MM.1S (cell line): ENCODE results near the gene FJX1.
A peak's percentile ranks its signal among the peaks of the same experiment; 100 is the strongest.
"Not testable (repeated sequence)": the region's sequence is repeated elsewhere in the genome, so short reads cannot be mapped to it uniquely, and the experiment has no call there.

Experiments used
- DNase-seq: peaks from one replicate; pipeline ENCODE4 v3.0.0-alpha.2; 2015
- H2AFZ ChIP-seq: fragments of 300-600 bp; sonication (generic); 2 replicates; pipeline ENCODE4 v1.6.0; 2016; ENCODE audit warnings: antibody characterized with exemption, low read length
- H3F3A ChIP-seq: fragments of 300-600 bp; sonication (generic); 2 replicates; pipeline ENCODE4 v1.6.1; 2016; ENCODE audit warnings: mild to moderate bottlenecking, antibody characterized with exemption, low read length, moderate library complexity, mixed read lengths; ENCODE audit not compliant: insufficient read depth
- H3K27ac ChIP-seq: fragments of 300-600 bp; sonication (generic); 2 replicates; pipeline ENCODE4 v1.5.1; 2016; ENCODE audit warnings: mild to moderate bottlenecking, low read length
- H3K27me3 ChIP-seq: fragments of 300-600 bp; sonication (generic); replicated peaks from 2 replicates; pipeline ENCODE4 v1.6.0; 2016; ENCODE audit warnings: low read length; ENCODE audit not compliant: insufficient read depth
- H3K36me3 ChIP-seq: fragments of 300-600 bp; sonication (generic); replicated peaks from 2 replicates; pipeline ENCODE4 v1.6.1; 2016; ENCODE audit warnings: mild to moderate bottlenecking, low read length, mixed read lengths; ENCODE audit not compliant: insufficient read depth
- H3K4me1 ChIP-seq: fragments of 300-600 bp; sonication (generic); 2 replicates; pipeline ENCODE4 v1.6.1; 2016; ENCODE audit warnings: low read length, mixed read lengths
- H3K4me2 ChIP-seq: fragments of 300-600 bp; sonication (generic); 2 replicates; pipeline ENCODE4 v1.6.0; 2016; ENCODE audit warnings: low read depth, low read length
- H3K4me3 ChIP-seq: fragments of 300-600 bp; sonication (generic); 2 replicates; pipeline ENCODE4 v1.5.1; 2016; ENCODE audit warnings: low read length, mixed read lengths
- H3K79me2 ChIP-seq: fragments of 300-600 bp; sonication (generic); 2 replicates; pipeline ENCODE4 v1.6.1; 2016; ENCODE audit warnings: mixed run types, low read length, mixed read lengths
- H3K9ac ChIP-seq: fragments of 300-600 bp; sonication (generic); 2 replicates; pipeline ENCODE4 v1.6.1; 2016; ENCODE audit warnings: low read length, mixed read lengths
- H3K9me2 ChIP-seq: fragments of 300-600 bp; sonication (generic); replicated peaks from 2 replicates; pipeline ENCODE4 v1.6.1; 2016; ENCODE audit warnings: mild to moderate bottlenecking, low read length, mixed read lengths; ENCODE audit not compliant: insufficient read depth
- H3K9me3 ChIP-seq: fragments of 300-600 bp; sonication (generic); replicated peaks from 2 replicates; pipeline ENCODE4 v1.6.1; 2016; ENCODE audit warnings: mild to moderate bottlenecking, low read length, mixed read lengths; ENCODE audit not compliant: insufficient read depth
- H4K20me1 ChIP-seq: fragments of 300-600 bp; sonication (generic); 2 replicates; pipeline ENCODE4 v1.6.1; 2016; ENCODE audit warnings: mild to moderate bottlenecking, low read length, moderate library complexity, mixed read lengths; ENCODE audit not compliant: insufficient read depth
- EZH2 ChIP-seq: fragments of 300-600 bp; sonication (generic); optimal IDR thresholded peaks from 2 replicates; pipeline ENCODE3; 2017; ENCODE audit warnings: low read depth, mild to moderate bottlenecking, antibody characterized with exemption, low read length, mixed read lengths
- EZH2phosphoT487 ChIP-seq: fragments of 300-600 bp; sonication (generic); IDR thresholded peaks from 2 replicates; pipeline ENCODE4 v1.6.1; 2018; ENCODE audit warnings: antibody characterized with exemption, low read length
- TF ChIP-seq, protein P1 (sequence below): fragments of 300-600 bp; sonication (generic); IDR thresholded peaks from 2 replicates; pipeline ENCODE4 v1.5.1; 2016; ENCODE audit warnings: antibody characterized with exemption, low read length, mixed read lengths

Gene FJX1

DNA sequence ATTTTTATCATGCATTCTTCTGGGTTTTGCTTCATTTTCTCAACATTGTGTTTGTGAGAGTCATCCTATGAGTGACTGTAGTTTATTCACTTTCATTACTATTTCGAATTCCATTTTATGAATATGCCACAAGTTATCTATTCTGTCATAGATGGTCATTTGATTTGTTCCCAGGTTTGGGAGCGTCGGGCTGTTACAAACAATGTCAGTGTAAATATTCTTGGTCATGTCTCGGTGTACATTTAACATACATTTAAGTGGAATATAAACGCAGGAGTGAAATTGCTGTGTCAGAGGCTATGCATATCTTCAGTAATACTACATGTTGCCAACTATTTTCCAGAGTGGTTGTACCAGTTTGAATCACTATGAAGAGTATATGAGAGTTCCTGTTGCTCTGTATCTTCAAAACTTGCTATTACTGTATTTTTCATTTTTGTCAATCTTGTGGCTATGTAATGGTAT is 46.7 kb downstream of the FJX1 start:
- Histone ChIP-seq H3K27ac (no peak overlapping the region), H3K9me2 (no peaks in the 10 kb centered on the region), H3K36me3 (no peaks in the 10 kb centered on the region), H3K79me2 (peaks cover 60% of the 10 kb centered on the region), H3F3A (peaks cover 26% of the 10 kb centered on the region), H3K4me2 (peak overlapping the region; percentile 82; the same call in 1 of the 2 replicates), H3K27me3 (no peaks in the 10 kb centered on the region), H3K4me3 (no peak overlapping the region), H4K20me1 (no peaks in the 10 kb centered on the region), H3K9ac (no peak overlapping the region), H2AFZ (no peak overlapping the region), H3K4me1 (peaks cover 21% of the 10 kb centered on the region), H3K9me3 (no peaks in the 10 kb centered on the region)
- no peak for DNase-seq
- TF ChIP-seq, protein P1, sequence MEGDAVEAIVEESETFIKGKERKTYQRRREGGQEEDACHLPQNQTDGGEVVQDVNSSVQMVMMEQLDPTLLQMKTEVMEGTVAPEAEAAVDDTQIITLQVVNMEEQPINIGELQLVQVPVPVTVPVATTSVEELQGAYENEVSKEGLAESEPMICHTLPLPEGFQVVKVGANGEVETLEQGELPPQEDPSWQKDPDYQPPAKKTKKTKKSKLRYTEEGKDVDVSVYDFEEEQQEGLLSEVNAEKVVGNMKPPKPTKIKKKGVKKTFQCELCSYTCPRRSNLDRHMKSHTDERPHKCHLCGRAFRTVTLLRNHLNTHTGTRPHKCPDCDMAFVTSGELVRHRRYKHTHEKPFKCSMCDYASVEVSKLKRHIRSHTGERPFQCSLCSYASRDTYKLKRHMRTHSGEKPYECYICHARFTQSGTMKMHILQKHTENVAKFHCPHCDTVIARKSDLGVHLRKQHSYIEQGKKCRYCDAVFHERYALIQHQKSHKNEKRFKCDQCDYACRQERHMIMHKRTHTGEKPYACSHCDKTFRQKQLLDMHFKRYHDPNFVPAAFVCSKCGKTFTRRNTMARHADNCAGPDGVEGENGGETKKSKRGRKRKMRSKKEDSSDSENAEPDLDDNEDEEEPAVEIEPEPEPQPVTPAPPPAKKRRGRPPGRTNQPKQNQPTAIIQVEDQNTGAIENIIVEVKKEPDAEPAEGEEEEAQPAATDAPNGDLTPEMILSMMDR = no peak
- TF ChIP-seq EZH2 = no peak
- TF ChIP-seq EZH2phosphoT487 = no peak

DNA sequence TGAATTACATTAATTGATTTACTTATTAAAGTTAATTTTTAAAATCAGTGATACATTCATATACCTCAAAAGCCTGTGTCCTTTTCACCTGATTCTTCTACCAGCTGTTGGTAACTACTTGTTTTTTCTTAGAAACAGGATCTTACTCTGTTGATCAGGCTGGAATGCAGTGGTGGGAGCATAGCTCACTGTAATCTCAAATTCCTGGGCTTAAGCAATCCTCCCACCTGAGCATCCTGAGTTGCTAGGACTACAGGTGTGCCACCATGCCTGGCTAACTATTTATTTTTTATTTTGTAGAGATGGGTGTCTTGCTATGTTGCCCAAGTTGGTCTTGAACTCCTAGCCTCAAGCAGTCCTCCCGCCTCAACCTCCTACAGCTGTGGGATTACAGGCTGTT is 49.0 kb downstream of the FJX1 start:
- Histone ChIP-seq H3K4me2 (no peak overlapping the region), H3K4me1 (peaks cover 18% of the 10 kb centered on the region), H3K27ac (no peak overlapping the region), H3K9ac (no peak overlapping the region), H3K36me3 (no peaks in the 10 kb centered on the region), H4K20me1 (no peaks in the 10 kb centered on the region), H2AFZ (no peak overlapping the region), H3K9me2 (no peaks in the 10 kb centered on the region), H3K9me3 (no peaks in the 10 kb centered on the region), H3K4me3 (no peak overlapping the region), H3K79me2 (peaks cover 80% of the 10 kb centered on the region), H3F3A (peaks cover 20% of the 10 kb centered on the region), H3K27me3 (no peaks in the 10 kb centered on the region)
- DNase-seq = no peak
- TF ChIP-seq EZH2 (no peak), EZH2phosphoT487 (no peak)
- TF ChIP-seq, protein P1 = no peak

DNA sequence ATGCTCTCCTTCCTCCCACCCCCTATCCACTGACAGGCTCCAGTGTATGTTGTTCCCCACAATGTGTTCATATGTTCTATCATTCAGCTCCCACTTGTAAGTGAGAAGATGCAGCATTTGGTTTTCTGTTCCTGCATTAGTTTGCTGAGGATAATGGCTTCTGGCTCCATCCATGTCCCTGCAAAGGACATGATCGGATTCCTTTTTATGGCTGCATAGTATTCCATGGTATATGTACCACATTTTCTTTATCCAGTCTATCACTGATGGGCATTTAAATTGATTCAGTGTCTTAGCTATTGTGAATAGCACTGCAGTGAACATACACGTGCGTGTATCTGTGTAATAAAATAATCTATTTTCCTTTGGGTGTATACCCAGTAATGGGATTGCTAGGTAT is 50.1 kb downstream of the FJX1 start:
- not testable (repeated sequence) for H3K9ac ChIP-seq, H4K20me1 ChIP-seq, H3K4me3 ChIP-seq, H3K9me3 ChIP-seq, DNase-seq, H3K27ac ChIP-seq, H3K9me2 ChIP-seq, H3K36me3 ChIP-seq, H3K4me2 ChIP-seq, H2AFZ ChIP-seq, H3K27me3 ChIP-seq
- Histone ChIP-seq H3K79me2 (peaks cover 86% of the 10 kb centered on the region), H3F3A (peaks cover 12% of the 10 kb centered on the region), H3K4me1 (peaks cover 14% of the 10 kb centered on the region)
